GM18909 (cell line): Measurements from ENCODE around the gene P3R3URF.

Experiments used
- ATAC-seq: cut with Tn5 transposase; IDR thresholded peaks from one replicate; pipeline ENCODE4 v1.9.1; 2021; ENCODE audit warnings: mild to moderate bottlenecking; ENCODE audit not compliant: unreplicated experiment, poor library complexity

The P3R3URF gene

GRCh38 chr1:46174448-46175231 is 1.6 kb downstream of the P3R3URF start, which contains the start of gene TSPAN1:
Gene TSPAN1 (plus strand): TSS chr1:46175087. CDS start chr1:46181108, 6,021 bp downstream.
- ATAC-seq: no peak

- no peak for ATAC-seq
These were observed 2.9 kb downstream of the P3R3URF start for GRCh38 chr1:46173361-46173856.

GRCh38 chr1:46172321-46172720 is 4.0 kb downstream of the P3R3URF start:
- no peak for ATAC-seq

- no peak for ATAC-seq
These were observed 4.4 kb downstream of the P3R3URF start for GRCh38 chr1:46171871-46172270.

GRCh38 chr1:46171351-46171750 is 4.9 kb downstream of the P3R3URF start:
- no peak for ATAC-seq

GRCh38 chr1:46169811-46170454 is 6.4 kb downstream of the P3R3URF start:
- no peak for ATAC-seq

- ATAC-seq: no peak
These were observed 7.8 kb downstream of the P3R3URF start for GRCh38 chr1:46168477-46168876.

- ATAC-seq: peak; percentile 41
These were observed 9.5 kb downstream of the P3R3URF start for GRCh38 chr1:46166521-46167462.

GRCh38 chr1:46160212-46160611 is 16.1 kb downstream of the P3R3URF start:
- no peak for ATAC-seq

GRCh38 chr1:46159516-46159915 is 16.8 kb downstream of the P3R3URF start:
- ATAC-seq: no peak

GRCh38 chr1:46158312-46159281 is 17.7 kb downstream of the P3R3URF start:
- peak; percentile 83 for ATAC-seq

- ATAC-seq: no peak
These were observed 18.4 kb downstream of the P3R3URF start for GRCh38 chr1:46157916-46158311.

GRCh38 chr1:46153732-46154131 is 22.6 kb downstream of the P3R3URF start:
- ATAC-seq: no peak

- ATAC-seq: no peak
These were observed 23.1 kb downstream of the P3R3URF start for GRCh38 chr1:46153228-46153627.

- ATAC-seq: no peak
These were observed 24.3 kb downstream of the P3R3URF start for GRCh38 chr1:46152016-46152415.

- ATAC-seq: no peak
These were observed 26.2 kb downstream of the P3R3URF start for GRCh38 chr1:46150085-46150484.

- ATAC-seq: no peak
These were observed 28.0 kb downstream of the P3R3URF start for GRCh38 chr1:46148318-46148717.

- no peak for ATAC-seq
These were observed 38.4 kb downstream of the P3R3URF start for GRCh38 chr1:46137916-46138315.

GRCh38 chr1:46136711-46137110 is 39.6 kb downstream of the P3R3URF start:
- ATAC-seq: no peak
